ENCODE results near the gene CSF1. TPM values are rescaled to one million over a fixed set of nuclear protein-coding genes. Genes with fewer than 3 reads are reported as not detected.
"Not testable (repeated sequence)": the region's sequence is repeated elsewhere in the genome, so short reads cannot be mapped to it uniquely, and the experiment has no call there.

Gene CSF1
- total RNA-seq, 1 donor from 2014 or later = 140 TPM

DNA sequence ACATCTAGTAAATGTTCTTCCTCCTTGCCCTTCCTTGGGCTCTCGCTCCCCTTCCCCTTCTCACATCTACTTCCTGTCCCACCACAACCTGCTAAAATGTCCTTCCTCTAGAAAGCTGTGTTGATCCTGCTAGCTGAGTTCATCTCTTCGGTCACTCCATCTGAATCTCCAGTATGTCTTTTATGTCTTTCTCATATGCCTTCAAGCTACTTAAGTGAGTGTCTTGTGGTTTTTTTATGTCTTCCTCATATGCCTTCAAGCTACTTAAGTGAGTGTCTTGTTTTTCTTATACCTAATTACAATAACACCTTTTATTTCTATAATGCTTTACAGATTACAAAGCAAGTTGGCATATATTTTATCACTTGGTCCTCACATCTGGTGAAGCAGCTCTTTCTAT is 33.9 kb downstream of the CSF1 start:
- H3K36me3 ChIP-seq = no peaks in the 10 kb centered on the region
- no peak overlapping the region for H3K4me3 ChIP-seq
- no peaks in the 10 kb centered on the region for H3K4me1 ChIP-seq
- H3K9me3 ChIP-seq = no peaks in the 10 kb centered on the region
- H3K27me3 ChIP-seq = no peaks in the 10 kb centered on the region
- H3K27ac ChIP-seq = no peak overlapping the region
- TF ChIP-seq, protein P1, sequence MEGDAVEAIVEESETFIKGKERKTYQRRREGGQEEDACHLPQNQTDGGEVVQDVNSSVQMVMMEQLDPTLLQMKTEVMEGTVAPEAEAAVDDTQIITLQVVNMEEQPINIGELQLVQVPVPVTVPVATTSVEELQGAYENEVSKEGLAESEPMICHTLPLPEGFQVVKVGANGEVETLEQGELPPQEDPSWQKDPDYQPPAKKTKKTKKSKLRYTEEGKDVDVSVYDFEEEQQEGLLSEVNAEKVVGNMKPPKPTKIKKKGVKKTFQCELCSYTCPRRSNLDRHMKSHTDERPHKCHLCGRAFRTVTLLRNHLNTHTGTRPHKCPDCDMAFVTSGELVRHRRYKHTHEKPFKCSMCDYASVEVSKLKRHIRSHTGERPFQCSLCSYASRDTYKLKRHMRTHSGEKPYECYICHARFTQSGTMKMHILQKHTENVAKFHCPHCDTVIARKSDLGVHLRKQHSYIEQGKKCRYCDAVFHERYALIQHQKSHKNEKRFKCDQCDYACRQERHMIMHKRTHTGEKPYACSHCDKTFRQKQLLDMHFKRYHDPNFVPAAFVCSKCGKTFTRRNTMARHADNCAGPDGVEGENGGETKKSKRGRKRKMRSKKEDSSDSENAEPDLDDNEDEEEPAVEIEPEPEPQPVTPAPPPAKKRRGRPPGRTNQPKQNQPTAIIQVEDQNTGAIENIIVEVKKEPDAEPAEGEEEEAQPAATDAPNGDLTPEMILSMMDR (IDR thresholded peaks at IDR 0.05) = no peak
- DNase-seq (ENCODE audit: low spot score in 2 of 2) = no peak
- intact Hi-C loops (cut with DNase I) = no loop called here

DNA sequence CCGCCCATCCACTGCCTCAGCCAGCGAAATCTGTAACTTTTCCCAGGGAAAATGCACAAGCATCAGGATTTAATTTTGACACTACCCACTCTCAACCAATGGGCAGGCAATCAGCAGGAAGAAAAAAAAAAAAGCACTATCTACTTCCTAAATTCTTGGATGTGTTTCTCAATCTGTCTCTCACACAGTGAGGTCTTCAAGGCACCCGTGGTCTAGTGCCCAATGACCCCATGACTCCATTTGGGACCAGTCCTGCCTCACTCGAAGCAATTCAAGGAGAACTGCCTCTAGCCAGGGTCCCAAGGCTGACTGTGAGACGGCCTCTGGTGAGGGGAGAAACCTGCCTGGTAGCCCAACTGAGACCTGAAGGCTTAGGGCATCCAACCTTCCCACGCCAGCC is 35.9 kb downstream of the CSF1 start:
- no peak overlapping the region for H3K4me3 ChIP-seq
- TF ChIP-seq, protein P1 (IDR thresholded peaks at IDR 0.05) = no peak
- no peaks in the 10 kb centered on the region for H3K4me1 ChIP-seq
- no peak for DNase-seq (ENCODE audit: low spot score in 2 of 2)
- intact Hi-C loops (cut with DNase I) = no loop called here
- H3K27me3 ChIP-seq = no peaks in the 10 kb centered on the region
- no peaks in the 10 kb centered on the region for H3K9me3 ChIP-seq
- H3K27ac ChIP-seq = no peak overlapping the region
- no peaks in the 10 kb centered on the region for H3K36me3 ChIP-seq

DNA sequence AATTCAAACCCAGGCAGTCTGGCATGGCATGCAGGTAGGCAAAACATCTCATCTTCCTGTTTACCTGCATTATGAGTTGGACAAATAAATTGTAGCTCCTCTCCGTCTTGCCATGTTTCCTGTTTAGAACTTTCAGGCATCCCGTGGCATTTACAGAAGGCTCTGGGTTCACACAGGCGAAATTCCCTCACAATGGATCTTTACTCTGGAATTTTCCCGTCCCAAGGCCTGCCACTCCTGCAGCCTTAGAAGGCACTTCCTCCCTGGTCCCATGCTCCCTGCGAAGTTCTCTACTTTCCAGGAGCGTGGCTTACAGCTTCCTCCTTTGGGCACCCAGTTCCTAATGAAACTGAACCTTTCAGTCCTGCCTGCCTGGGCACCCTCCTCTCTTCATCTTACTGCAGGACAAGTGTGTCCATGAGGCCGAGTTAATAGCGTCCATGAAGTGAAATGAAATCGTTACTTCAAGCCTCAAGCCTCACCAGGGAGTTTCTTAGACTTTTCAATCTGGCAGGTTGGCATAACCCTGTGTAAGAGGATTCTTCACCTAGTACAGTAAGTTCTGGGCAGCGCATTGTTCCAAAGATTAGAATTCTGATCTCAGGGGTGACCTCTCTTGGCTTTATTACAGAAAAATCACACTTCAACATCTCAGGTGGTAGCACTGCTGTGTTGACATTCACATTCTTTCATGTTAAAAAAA is 37.1 kb downstream of the CSF1 start:
- Histone ChIP-seq H3K27me3 (no peaks in the 10 kb centered on the region), H3K4me1 (no peaks in the 10 kb centered on the region), H3K36me3 (no peaks in the 10 kb centered on the region), H3K4me3 (no peak overlapping the region), H3K27ac (no peak overlapping the region), H3K9me3 (no peaks in the 10 kb centered on the region)
- intact Hi-C loops (cut with DNase I) = no loop called here
- TF ChIP-seq, protein P1 (IDR thresholded peaks at IDR 0.05) = no peak
- no peak for DNase-seq (ENCODE audit: low spot score in 2 of 2)

DNA sequence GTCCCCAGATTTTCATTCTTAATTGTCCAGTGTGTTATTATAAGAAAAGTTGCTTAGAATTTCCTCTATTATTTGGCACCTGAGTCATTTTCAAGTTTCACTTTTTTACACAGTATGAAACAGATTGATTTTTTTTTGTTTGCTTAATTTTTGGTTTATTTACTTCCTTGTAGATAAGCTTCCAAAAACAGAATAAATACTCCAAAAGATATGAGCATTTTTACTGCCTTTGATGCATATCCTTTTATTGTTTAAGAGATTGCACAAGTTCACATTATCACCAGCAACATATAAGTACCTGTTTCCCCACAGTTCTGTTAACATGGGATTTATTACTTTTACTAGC is 37.6 kb downstream of the CSF1 start:
- DNase-seq (ENCODE audit: low spot score in 2 of 2) = no peak
- no peaks in the 10 kb centered on the region for H3K36me3 ChIP-seq
- no peaks in the 10 kb centered on the region for H3K4me1 ChIP-seq
- no peaks in the 10 kb centered on the region for H3K27me3 ChIP-seq
- H3K4me3 ChIP-seq = no peak overlapping the region
- H3K9me3 ChIP-seq = no peaks in the 10 kb centered on the region
- TF ChIP-seq, protein P1 (IDR thresholded peaks at IDR 0.05) = no peak
- H3K27ac ChIP-seq = no peak overlapping the region
- intact Hi-C loops (cut with DNase I) = no loop called here

DNA sequence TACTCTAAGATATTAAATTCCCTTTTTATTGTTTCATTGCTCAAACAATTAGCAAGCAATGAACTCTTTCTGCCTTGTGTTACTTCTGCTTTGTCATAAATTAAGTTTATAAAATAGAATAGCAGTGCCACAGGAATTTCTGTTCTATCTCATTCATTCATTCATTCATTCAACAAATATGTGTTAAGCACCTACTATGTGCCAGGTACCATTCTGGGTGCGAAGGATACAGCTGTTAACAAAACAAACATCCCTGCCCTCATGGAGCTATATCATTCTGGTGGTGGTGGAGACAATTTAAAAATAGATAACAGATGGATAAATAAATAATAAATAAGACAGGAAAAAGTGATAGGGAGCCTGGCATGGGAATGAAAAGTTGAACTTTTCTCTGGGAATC is 39.4 kb downstream of the CSF1 start:
- H3K27ac ChIP-seq = no peak overlapping the region
- H3K4me1 ChIP-seq = no peaks in the 10 kb centered on the region
- intact Hi-C loops (cut with DNase I) = no loop called here
- no peaks in the 10 kb centered on the region for H3K27me3 ChIP-seq
- no peak for DNase-seq (ENCODE audit: low spot score in 2 of 2)
- H3K4me3 ChIP-seq = no peak overlapping the region
- TF ChIP-seq, protein P1 (IDR thresholded peaks at IDR 0.05) = no peak
- H3K36me3 ChIP-seq = no peaks in the 10 kb centered on the region
- no peaks in the 10 kb centered on the region for H3K9me3 ChIP-seq

DNA sequence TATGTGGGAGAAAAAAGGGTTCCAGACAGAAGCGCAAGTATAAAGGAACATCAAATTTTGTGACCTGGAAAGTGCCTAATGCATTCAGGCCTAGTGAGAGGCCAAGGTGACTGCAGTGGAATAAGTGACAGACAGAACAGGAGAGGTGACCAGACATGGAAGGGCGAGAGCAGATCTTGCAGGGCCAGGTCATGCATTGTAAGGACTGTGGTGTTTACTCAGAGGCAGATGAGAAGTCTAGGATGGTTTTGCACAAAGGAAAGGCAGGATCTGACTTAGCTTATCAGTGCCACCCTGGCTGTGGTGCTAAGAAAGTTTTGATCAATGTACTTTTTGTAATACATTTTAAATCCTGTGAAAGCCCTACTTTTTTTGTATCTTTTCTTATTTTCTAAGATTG is 39.9 kb downstream of the CSF1 start:
- H3K27me3 ChIP-seq = no peaks in the 10 kb centered on the region
- H3K4me3 ChIP-seq = no peak overlapping the region
- H3K9me3 ChIP-seq = no peaks in the 10 kb centered on the region
- intact Hi-C loops (cut with DNase I) = no loop called here
- DNase-seq (ENCODE audit: low spot score in 2 of 2) = no peak
- H3K4me1 ChIP-seq = no peaks in the 10 kb centered on the region
- H3K27ac ChIP-seq = no peak overlapping the region
- H3K36me3 ChIP-seq = no peaks in the 10 kb centered on the region
- TF ChIP-seq, protein P1 (IDR thresholded peaks at IDR 0.05) = no peak

DNA sequence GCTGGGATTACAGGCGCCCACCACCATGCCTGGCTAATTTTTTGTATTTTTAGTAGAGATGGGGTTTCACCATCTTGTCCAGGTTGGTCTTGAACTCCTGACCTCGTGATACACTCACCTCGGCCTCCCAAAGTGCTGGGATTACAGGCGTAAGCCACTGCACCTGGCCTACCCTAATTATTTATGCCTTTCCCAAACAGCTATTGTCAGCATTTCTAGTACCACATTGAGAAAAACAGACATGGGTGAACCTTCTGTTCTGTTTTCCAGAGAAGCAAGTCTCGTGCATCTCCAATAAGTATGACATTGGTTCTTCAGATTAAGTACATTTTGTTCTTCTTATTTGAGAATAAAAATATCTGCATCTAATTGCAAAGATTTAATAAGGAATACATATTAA is 40.9 kb downstream of the CSF1 start:
- H3K4me1 ChIP-seq; intact Hi-C loops (cut with DNase I); H3K4me3 ChIP-seq; H3K27me3 ChIP-seq; H3K27ac ChIP-seq; DNase-seq (ENCODE audit: low spot score in 2 of 2); H3K36me3 ChIP-seq; H3K9me3 ChIP-seq: not testable (repeated sequence)

Measured in ascending aorta (tissue), 2 donors.